ENCODE data around the gene SRMS. TPM values are rescaled to one million over a fixed set of nuclear protein-coding genes. Genes with fewer than 3 reads are reported as not detected.

The SRMS gene
- total RNA-seq, 1 experiment from 2014 or later, result 0.22 TPM

GRCh38 chr20:63493563-63494020, 54.0 kb downstream of the SRMS start:
- no TSS peak for BruUV-seq (replicated peaks)
- DNase-seq, result no peak
- H3K27me3 ChIP-seq (ENCODE audit: low read length), result no peaks in the 10 kb centered on the region
- TF ChIP-seq CTCF (conservative IDR thresholded peaks at IDR 0.05; ENCODE audit: low read depth, low read length), result no peak
- no peak for TF ChIP-seq EZH2 (IDR thresholded peaks at IDR 0.05; ENCODE audit: low read length, unreplicated experiment)
- TF ChIP-seq EZH2phosphoT487 (IDR thresholded peaks at IDR 0.05; ENCODE audit: borderline replicate concordance, low read length), result no peak
- H3K79me2 ChIP-seq (ENCODE audit: low read length), result peaks cover 21% of the 10 kb centered on the region
- H3K4me2 ChIP-seq (ENCODE audit: low read length), result no peak overlapping the region
- no peak overlapping the region for H3K27ac ChIP-seq (ENCODE audit: low read length)
- H3K9me2 ChIP-seq (replicated peaks; ENCODE audit: low read length), result no peaks in the 10 kb centered on the region
- peaks cover 50% of the 10 kb centered on the region for H3K36me3 ChIP-seq (ENCODE audit: low read depth, low read length)
- ATAC-seq, result no peak
- H2AFZ ChIP-seq (ENCODE audit: low read length), result no peak overlapping the region
- H3F3A ChIP-seq (ENCODE audit: low read length, unreplicated experiment), result no peaks in the 10 kb centered on the region
- intact Hi-C loops (cut with micrococcal nuclease), result no loop called here
- ChIA-PET POLR2A (ENCODE audit: unreplicated experiment) (no interaction called here), CTCF (no interaction called here)
- no peak overlapping the region for H3K4me3 ChIP-seq (ENCODE audit: low read length)
- no peak overlapping the region for H3K9ac ChIP-seq (ENCODE audit: low read length)
- peaks cover 14% of the 10 kb centered on the region for H3K4me1 ChIP-seq (ENCODE audit: insufficient read depth, low read length)
- H3K9me3 ChIP-seq (ENCODE audit: low read length), result no peaks in the 10 kb centered on the region
- no peaks in the 10 kb centered on the region; the same call in 1 of the 2 replicates for H4K20me1 ChIP-seq (ENCODE audit: low read length)

- intact Hi-C loops (cut with micrococcal nuclease), result no loop called here
- H3K4me3 ChIP-seq (ENCODE audit: low read length), result no peak overlapping the region
- H3K27ac ChIP-seq (ENCODE audit: low read length), result no peak overlapping the region
- H3F3A ChIP-seq (ENCODE audit: low read length, unreplicated experiment), result no peaks in the 10 kb centered on the region
- ATAC-seq (no peak), DNase-seq (no peak)
- no peak overlapping the region for H3K9ac ChIP-seq (ENCODE audit: low read length)
- TF ChIP-seq EZH2phosphoT487 (IDR thresholded peaks at IDR 0.05; ENCODE audit: borderline replicate concordance, low read length) (no peak), EZH2 (IDR thresholded peaks at IDR 0.05; ENCODE audit: low read length, unreplicated experiment) (no peak), CTCF (conservative IDR thresholded peaks at IDR 0.05; ENCODE audit: low read depth, low read length) (no peak)
- H3K9me2 ChIP-seq (replicated peaks; ENCODE audit: low read length), result no peaks in the 10 kb centered on the region
- ChIA-PET CTCF (no interaction called here), POLR2A (ENCODE audit: unreplicated experiment) (no interaction called here)
- H3K4me1 ChIP-seq (ENCODE audit: insufficient read depth, low read length), result peaks cover 14% of the 10 kb centered on the region
- peaks cover 50% of the 10 kb centered on the region for H3K36me3 ChIP-seq (ENCODE audit: low read depth, low read length)
- no peak overlapping the region for H2AFZ ChIP-seq (ENCODE audit: low read length)
- H3K4me2 ChIP-seq (ENCODE audit: low read length), result no peak overlapping the region
- H3K79me2 ChIP-seq (ENCODE audit: low read length), result peaks cover 17% of the 10 kb centered on the region
- no TSS peak for BruUV-seq (replicated peaks)
- no peaks in the 10 kb centered on the region; the same call in 1 of the 2 replicates for H4K20me1 ChIP-seq (ENCODE audit: low read length)
- no peaks in the 10 kb centered on the region for H3K27me3 ChIP-seq (ENCODE audit: low read length)
- no peaks in the 10 kb centered on the region for H3K9me3 ChIP-seq (ENCODE audit: low read length)
Measured at GRCh38 chr20:63492982-63493381, 54.6 kb downstream of the SRMS start.

GRCh38 chr20:63492518-63492917, 55.0 kb downstream of the SRMS start:
- Histone ChIP-seq H3K36me3 (ENCODE audit: low read depth, low read length) (peaks cover 50% of the 10 kb centered on the region), H3F3A (ENCODE audit: low read length, unreplicated experiment) (no peaks in the 10 kb centered on the region), H2AFZ (ENCODE audit: low read length) (no peak overlapping the region), H3K79me2 (ENCODE audit: low read length) (peaks cover 13% of the 10 kb centered on the region), H3K27me3 (ENCODE audit: low read length) (no peaks in the 10 kb centered on the region), H3K4me2 (ENCODE audit: low read length) (no peak overlapping the region), H3K4me1 (ENCODE audit: insufficient read depth, low read length) (peaks cover 10% of the 10 kb centered on the region), H4K20me1 (ENCODE audit: low read length) (no peaks in the 10 kb centered on the region; the same call in 1 of the 2 replicates), H3K9me3 (ENCODE audit: low read length) (no peaks in the 10 kb centered on the region), H3K9me2 (replicated peaks; ENCODE audit: low read length) (no peaks in the 10 kb centered on the region), H3K9ac (ENCODE audit: low read length) (no peak overlapping the region), H3K4me3 (ENCODE audit: low read length) (no peak overlapping the region), H3K27ac (ENCODE audit: low read length) (no peak overlapping the region)
- ATAC-seq (no peak), DNase-seq (no peak)
- ChIA-PET POLR2A (ENCODE audit: unreplicated experiment) (no interaction called here), CTCF (no interaction called here)
- TF ChIP-seq EZH2 (IDR thresholded peaks at IDR 0.05; ENCODE audit: low read length, unreplicated experiment) (no peak), EZH2phosphoT487 (IDR thresholded peaks at IDR 0.05; ENCODE audit: borderline replicate concordance, low read length) (no peak)
- BruUV-seq (replicated peaks), result no TSS peak
- intact Hi-C loops (cut with micrococcal nuclease), result no loop called here

All from PC-3 (cell line).